Breast epithelium (tissue), 3 donors: Measurements from ENCODE around the gene RRM2.

ENCODE experiments used
- CTCF ChIP-seq, 3 donors: fragments of 450-650 bp; IDR thresholded peaks; one replicate each; pipeline ENCODE4 v1.5.1; 2016 to 2017; ENCODE audit warnings: antibody characterized with exemption in 3 of 3, mild to moderate bottlenecking in 3 of 3, moderate library complexity in 3 of 3
- POLR2AphosphoS5 ChIP-seq, 3 donors: sonication (generic); formaldehyde crosslinking; IDR thresholded peaks; one replicate each; pipeline ENCODE4 v1.6.1; 2017; ENCODE audit warnings: antibody characterized with exemption in 3 of 3

DNA sequence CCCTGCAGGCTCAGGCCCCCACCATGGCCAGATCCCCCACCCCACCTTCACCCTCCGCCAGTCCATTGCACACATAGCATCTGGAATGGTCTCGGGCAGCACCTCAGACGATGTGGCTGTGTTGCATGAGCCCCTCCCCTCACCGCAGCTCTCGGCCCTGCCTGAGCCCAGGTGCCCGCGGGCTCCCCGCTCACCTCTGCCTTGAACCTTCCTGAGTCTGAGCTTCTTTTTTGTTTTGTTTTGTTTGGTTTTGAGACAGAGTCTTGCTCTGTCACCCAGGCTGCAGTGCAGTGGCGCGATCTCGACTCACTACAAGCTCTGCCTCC, 20.1 kb downstream of the RRM2 start:
- TF ChIP-seq CTCF (IDR thresholded peaks at IDR 0.05) (peak in 1 of 3 donors; percentile 5), POLR2AphosphoS5 (IDR thresholded peaks at IDR 0.05) (no peak)
